ENCODE results near the gene DYRK3. TPM values are rescaled to one million over a fixed set of nuclear protein-coding genes. Genes with fewer than 3 reads are reported as not detected.

DYRK3 gene
- total RNA-seq, 4 donors from 2014 or later, result 5.4 to 12.7 (median 5.7) TPM

GRCh38 chr1:206595581-206596318 is 39.6 kb upstream of the DYRK3 start:
- no peak overlapping the region for H3K27ac ChIP-seq
- no peak for TF ChIP-seq EP300 (IDR thresholded peaks at IDR 0.05)
- no peak for TF ChIP-seq POLR2A (IDR thresholded peaks at IDR 0.05)
- TF ChIP-seq CTCF (IDR thresholded peaks at IDR 0.05), result no peak
- H3K9me3 ChIP-seq, result no peaks in the 10 kb centered on the region
- no peak overlapping the region for H3K4me3 ChIP-seq
- peaks cover 0 to 100% (median 16%) of the 10 kb centered on the region in 3 donors for H3K36me3 ChIP-seq
- WGBS, 2 donors, result 81 to 88% methylated on average over 7 of the region's 7 CpGs
- no peak for DNase-seq (ENCODE audit: low spot score in 2 of 2)
- peaks cover 0 to 6% (median 3%) of the 10 kb centered on the region in 4 donors for H3K4me1 ChIP-seq
- H3K27me3 ChIP-seq, result no peaks in the 10 kb centered on the region

GRCh38 chr1:206596319-206596666 is 39.0 kb upstream of the DYRK3 start:
- Histone ChIP-seq H3K9me3 (no peaks in the 10 kb centered on the region), H3K27ac (no peak overlapping the region), H3K4me3 (no peak overlapping the region), H3K36me3 (peaks cover 0 to 100% (median 16%) of the 10 kb centered on the region in 3 donors), H3K27me3 (no peaks in the 10 kb centered on the region), H3K4me1 (peaks cover 0 to under 1% (median under 1%) of the 10 kb centered on the region in 4 donors)
- 96 to 98% methylated on average over 1 of the region's 1 CpG for WGBS, 2 donors
- TF ChIP-seq POLR2A (IDR thresholded peaks at IDR 0.05), result no peak
- no peak for TF ChIP-seq EP300 (IDR thresholded peaks at IDR 0.05)
- no peak for TF ChIP-seq CTCF (IDR thresholded peaks at IDR 0.05)
- DNase-seq (ENCODE audit: low spot score in 2 of 2), result no peak

DNA sequence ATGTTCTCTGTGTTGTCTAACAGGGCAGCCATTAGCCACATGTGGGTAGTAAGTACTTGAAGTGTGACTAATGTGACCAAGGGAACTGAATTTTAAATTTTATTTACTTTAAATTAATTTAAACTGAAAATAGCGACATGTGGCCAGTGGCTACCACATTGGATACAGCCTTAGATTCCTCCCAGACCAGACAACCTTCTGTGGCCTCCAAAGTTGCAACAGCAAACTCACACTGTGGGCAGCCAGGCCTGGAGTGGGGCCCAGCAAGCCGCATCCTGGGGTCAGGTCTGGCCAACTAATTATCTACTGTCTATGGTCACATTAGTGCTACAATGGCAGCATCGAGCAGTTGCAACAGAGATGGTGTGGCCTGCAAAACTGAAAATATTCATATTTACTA is 34.8 kb upstream of the DYRK3 start:
- no peaks in the 10 kb centered on the region for H3K4me1 ChIP-seq
- H3K27ac ChIP-seq, result no peak overlapping the region
- no peak for TF ChIP-seq POLR2A (IDR thresholded peaks at IDR 0.05)
- TF ChIP-seq EP300 (IDR thresholded peaks at IDR 0.05), result no peak
- TF ChIP-seq CTCF (IDR thresholded peaks at IDR 0.05), result no peak
- peaks cover 0 to 100% (median 17%) of the 10 kb centered on the region in 3 donors for H3K36me3 ChIP-seq
- H3K4me3 ChIP-seq, result no peak overlapping the region
- H3K9me3 ChIP-seq, result no peaks in the 10 kb centered on the region
- DNase-seq (ENCODE audit: low spot score in 2 of 2), result no peak
- no peaks in the 10 kb centered on the region for H3K27me3 ChIP-seq
- 77 to 94% methylated on average over 3 of the region's 3 CpGs for WGBS, 2 donors

DNA sequence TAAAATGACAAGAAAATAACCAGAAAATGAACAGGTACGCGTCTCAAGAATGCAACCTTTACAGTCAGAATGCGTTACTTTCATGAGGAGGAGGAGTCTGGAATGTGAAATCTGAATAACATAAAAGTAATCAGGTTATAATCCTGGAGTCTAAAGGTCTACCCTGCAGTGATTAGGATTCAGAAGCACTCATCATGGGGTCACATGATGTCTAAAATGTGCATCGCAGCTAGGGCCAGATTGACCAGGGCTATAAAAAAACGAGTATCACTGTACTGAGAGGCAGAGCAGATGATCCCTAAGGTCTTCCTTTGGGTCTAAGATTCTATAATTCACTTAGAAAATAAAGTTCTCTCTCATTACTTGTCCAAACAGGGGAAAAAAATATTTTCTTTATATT is 30.5 kb upstream of the DYRK3 start:
- WGBS, 2 donors, result 89 to 94% methylated on average over 5 of the region's 5 CpGs
- H3K27ac ChIP-seq, result no peak overlapping the region
- H3K9me3 ChIP-seq, result no peaks in the 10 kb centered on the region
- no peak for DNase-seq (ENCODE audit: low spot score in 2 of 2)
- TF ChIP-seq POLR2A (IDR thresholded peaks at IDR 0.05), result no peak
- TF ChIP-seq CTCF (IDR thresholded peaks at IDR 0.05), result no peak
- TF ChIP-seq EP300 (IDR thresholded peaks at IDR 0.05), result no peak
- H3K4me1 ChIP-seq, result no peaks in the 10 kb centered on the region
- no peaks in the 10 kb centered on the region for H3K27me3 ChIP-seq
- peaks cover 0 to 100% (median 12%) of the 10 kb centered on the region in 3 donors for H3K36me3 ChIP-seq
- H3K4me3 ChIP-seq, result no peak overlapping the region

- H3K36me3 ChIP-seq, result peaks cover 0 to 92% (median 12%) of the 10 kb centered on the region in 3 donors
- WGBS, 2 donors, result 50 to 59% methylated on average over 3 of the region's 3 CpGs
These were observed 28.5 kb upstream of the DYRK3 start for GRCh38 chr1:206606867-206607266.

More at GRCh38 chr1:206606867-206607266, 28.5 kb upstream of the DYRK3 start:
- Histone ChIP-seq H3K27me3 (no peaks in the 10 kb centered on the region), H3K27ac (no peak overlapping the region), H3K4me1 (peaks cover 0 to 13% (median 8%) of the 10 kb centered on the region in 4 donors), H3K4me3 (no peak overlapping the region), H3K9me3 (no peaks in the 10 kb centered on the region)
- no peak for DNase-seq (ENCODE audit: low spot score in 2 of 2)
- TF ChIP-seq CTCF (IDR thresholded peaks at IDR 0.05) (peak in 1 of 5 experiments; percentile 7), POLR2A (IDR thresholded peaks at IDR 0.05) (no peak)

Measured in tibial nerve (tissue), 4 donors.